ENCODE measurements around the gene PRC1. TPM values are rescaled to one million over a fixed set of nuclear protein-coding genes. Genes with fewer than 3 reads are reported as not detected.

Gene PRC1
- total RNA-seq, 2 donors from 2014 or later: 13.5 to 37.0 TPM

- no peaks in the 10 kb centered on the region for H3K27me3 ChIP-seq (replicated peaks; ENCODE audit: insufficient read depth)
- WGBS: 73% methylated on average over 4 of the region's 4 CpGs
- intact Hi-C loops (cut with DNase I): loop anchor here (5.0 kb wide), 1 partner anchor 85 kb away; no protein-coding TSS in a partner anchor
- no peak overlapping the region for H3K4me3 ChIP-seq
- no peaks in the 10 kb centered on the region for H3K9me3 ChIP-seq
- H3K4me1 ChIP-seq (replicated peaks): no peaks in the 10 kb centered on the region
- no peak overlapping the region for H3K27ac ChIP-seq
- no peak for DNase-seq (ENCODE audit: low spot score)
- H3K36me3 ChIP-seq: peaks cover 0 to 5% of the 10 kb centered on the region in 2 donors
- TF ChIP-seq POLR2AphosphoS5 (IDR thresholded peaks at IDR 0.05) (no peak), CTCF (IDR thresholded peaks at IDR 0.05) (no peak), POLR2A (IDR thresholded peaks at IDR 0.05) (no peak)
Observed at GRCh38 chr15:90962021-90962420, 32.3 kb downstream of the PRC1 start.

- no peak overlapping the region for H3K27ac ChIP-seq
- peaks cover 0 to 5% of the 10 kb centered on the region in 2 donors for H3K36me3 ChIP-seq
Observed at GRCh38 chr15:90960298-90961091, 33.8 kb downstream of the PRC1 start.

GRCh38 chr15:90959894-90960293 lies 34.4 kb downstream of the PRC1 start:
- H3K4me1 ChIP-seq (replicated peaks): peaks cover 10% of the 10 kb centered on the region
- intact Hi-C loops (cut with DNase I): loop anchor here (5.0 to 10.0 kb wide), 4 partner anchors 32 to 312 kb away; partner anchors contain the start of genes PRC1 and VPS33B
- H3K27me3 ChIP-seq (replicated peaks; ENCODE audit: insufficient read depth): no peaks in the 10 kb centered on the region

More at GRCh38 chr15:90960298-90961091, 33.8 kb downstream of the PRC1 start:
- no peaks in the 10 kb centered on the region for H3K9me3 ChIP-seq
- H3K4me1 ChIP-seq (replicated peaks): peaks cover 7% of the 10 kb centered on the region
- no peak for TF ChIP-seq CTCF (IDR thresholded peaks at IDR 0.05)
- no peak for TF ChIP-seq POLR2AphosphoS5 (IDR thresholded peaks at IDR 0.05)
- TF ChIP-seq POLR2A (IDR thresholded peaks at IDR 0.05): no peak
- H3K4me3 ChIP-seq: no peak overlapping the region
- WGBS: 82% methylated on average over 20 of the region's 20 CpGs
- H3K27me3 ChIP-seq (replicated peaks; ENCODE audit: insufficient read depth): no peaks in the 10 kb centered on the region
- DNase-seq (ENCODE audit: low spot score): no peak
- intact Hi-C loops (cut with DNase I): loop anchor here (5.0 kb wide), 1 partner anchor 87 kb away; no protein-coding TSS in a partner anchor

GRCh38 chr15:90959028-90959595 lies 35.2 kb downstream of the PRC1 start:
- H3K27ac ChIP-seq: no peak overlapping the region
- H3K4me1 ChIP-seq (replicated peaks): peaks cover 10% of the 10 kb centered on the region
- no peaks in the 10 kb centered on the region for H3K27me3 ChIP-seq (replicated peaks; ENCODE audit: insufficient read depth)
- H3K36me3 ChIP-seq: peaks cover 0 to 5% of the 10 kb centered on the region in 2 donors
- no peaks in the 10 kb centered on the region for H3K9me3 ChIP-seq
- no peak overlapping the region for H3K4me3 ChIP-seq
- TF ChIP-seq CTCF (IDR thresholded peaks at IDR 0.05): no peak
- TF ChIP-seq POLR2AphosphoS5 (IDR thresholded peaks at IDR 0.05): no peak
- no peak for TF ChIP-seq POLR2A (IDR thresholded peaks at IDR 0.05)
- no peak for DNase-seq (ENCODE audit: low spot score)
- intact Hi-C loops (cut with DNase I): loop anchor here (5.0 to 10.0 kb wide), 3 partner anchors 33 to 313 kb away; partner anchors contain the start of genes PRC1 and VPS33B
- WGBS: 74% methylated on average over 8 of the region's 8 CpGs

More at GRCh38 chr15:90959894-90960293, 34.4 kb downstream of the PRC1 start:
- Histone ChIP-seq H3K27ac (no peak overlapping the region), H3K4me3 (no peak overlapping the region), H3K9me3 (no peaks in the 10 kb centered on the region), H3K36me3 (peaks cover 0 to 5% of the 10 kb centered on the region in 2 donors)
- TF ChIP-seq CTCF (IDR thresholded peaks at IDR 0.05): no peak
- TF ChIP-seq POLR2A (IDR thresholded peaks at IDR 0.05): no peak
- WGBS: 64% methylated on average over 5 of the region's 5 CpGs
- no peak for DNase-seq (ENCODE audit: low spot score)

All from prostate gland (tissue), 2 donors.